Fibroblast of the aortic adventitia (primary cell): ENCODE measurements around the gene MUS81. TPM values are rescaled to one million over a fixed set of nuclear protein-coding genes. Genes with fewer than 3 reads are reported as not detected.

Experiments
- DNase-seq: peaks from one replicate; pipeline ENCODE4 v3.0.0-alpha.2; 2010; ENCODE audit warnings: low read depth
- H3K4me3 ChIP-seq: 2 replicates; pipeline ENCODE4 v1.5.1; 2011; ENCODE audit warnings: low read depth, mild to moderate bottlenecking, control low read depth, low read length, moderate library complexity
- CTCF ChIP-seq: IDR thresholded peaks from 2 replicates; pipeline ENCODE4 v1.5.1; 2011; ENCODE audit warnings: mild to moderate bottlenecking, low read length, control low read depth, inconsistent platforms; ENCODE audit not compliant: insufficient read depth
- total RNA-seq: library from RNA; depleted of rRNA; stranded (reverse); fragments of >200 nt; gene quantifications from 2 replicates; pipeline ENCODE4 v1.2.3, GENCODE V29; 2012; ENCODE audit warnings: low replicate concordance

MUS81 gene
- total RNA-seq, 1 donor: 31.8 TPM

- no peak for TF ChIP-seq CTCF
- H3K4me3 ChIP-seq: no peak overlapping the region
- DNase-seq: no peak
Measured at GRCh38 chr11:65849366-65849765, 10.9 kb upstream of the MUS81 start.

DNA sequence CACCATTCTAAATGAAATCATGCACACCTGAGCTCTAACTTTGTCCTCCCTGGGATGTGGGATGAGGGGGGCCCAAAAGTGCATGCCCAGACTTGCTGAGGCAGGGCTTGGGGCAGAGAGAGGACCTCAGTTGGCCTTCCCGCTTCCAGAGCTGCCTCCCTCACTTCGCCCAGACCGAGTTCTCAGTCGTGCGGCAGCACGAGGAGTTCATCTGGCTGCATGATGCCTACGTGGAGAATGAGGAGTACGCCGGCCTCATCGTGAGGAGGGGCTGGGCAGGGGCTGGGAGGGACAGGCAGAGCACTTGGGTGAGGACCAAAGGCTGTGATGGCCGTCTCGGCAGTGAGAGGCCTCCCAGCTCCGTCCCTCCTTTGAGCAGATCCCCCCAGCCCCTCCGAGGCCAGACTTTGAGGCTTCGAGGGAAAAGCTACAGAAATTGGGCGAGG is 10.4 kb upstream of the MUS81 start:
- DNase-seq: no peak
- H3K4me3 ChIP-seq: no peak overlapping the region
- TF ChIP-seq CTCF: no peak

DNA sequence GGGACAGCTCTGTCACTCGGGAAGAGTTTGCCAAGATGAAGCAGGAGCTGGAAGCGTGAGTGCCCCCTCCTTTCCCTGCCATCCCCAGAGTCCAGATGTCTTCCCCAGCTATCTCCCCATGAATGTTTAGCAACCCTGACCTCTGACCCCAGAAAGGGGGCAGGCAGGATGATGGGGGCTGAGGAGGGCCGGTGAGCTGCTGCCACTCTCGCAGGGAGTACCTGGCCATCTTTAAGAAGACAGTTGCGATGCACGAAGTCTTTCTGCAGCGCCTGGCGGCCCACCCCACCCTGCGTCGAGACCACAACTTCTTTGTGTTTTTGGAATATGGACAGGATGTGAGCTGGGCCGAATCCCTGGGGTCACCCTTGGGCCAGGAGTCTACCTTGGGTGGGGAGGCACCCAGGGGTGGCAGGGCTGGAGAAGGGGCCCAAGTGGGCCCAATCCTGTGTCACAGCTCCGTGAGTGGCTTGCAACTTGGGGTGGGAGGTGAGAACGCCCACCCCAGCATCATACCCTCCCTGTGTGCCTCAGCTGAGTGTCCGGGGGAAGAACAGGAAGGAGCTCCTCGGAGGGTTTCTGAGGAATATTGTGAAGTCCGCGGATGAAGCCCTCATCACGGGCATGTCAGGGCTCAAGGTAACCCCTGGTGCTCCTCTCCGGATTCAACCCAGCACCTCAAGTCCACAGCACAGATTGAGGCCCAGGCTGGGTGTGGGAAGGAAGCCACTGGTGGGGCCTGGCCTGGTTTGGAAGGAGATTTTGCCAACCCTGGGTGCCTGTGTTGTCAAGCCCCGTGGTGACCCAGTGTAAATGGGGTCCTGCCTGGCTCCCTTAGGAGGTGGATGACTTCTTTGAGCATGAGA is 9.8 kb upstream of the MUS81 start:
- no peak for TF ChIP-seq CTCF
- no peak for DNase-seq
- no peak overlapping the region for H3K4me3 ChIP-seq

- H3K4me3 ChIP-seq: no peak overlapping the region
- peak; percentile 50 for TF ChIP-seq CTCF
- no peak for DNase-seq
Measured at GRCh38 chr11:65851083-65851579, 9.1 kb upstream of the MUS81 start.

GRCh38 chr11:65851811-65852507 is 8.3 kb upstream of the MUS81 start:
- H3K4me3 ChIP-seq: no peak overlapping the region
- DNase-seq: no peak
- no peak for TF ChIP-seq CTCF

DNA sequence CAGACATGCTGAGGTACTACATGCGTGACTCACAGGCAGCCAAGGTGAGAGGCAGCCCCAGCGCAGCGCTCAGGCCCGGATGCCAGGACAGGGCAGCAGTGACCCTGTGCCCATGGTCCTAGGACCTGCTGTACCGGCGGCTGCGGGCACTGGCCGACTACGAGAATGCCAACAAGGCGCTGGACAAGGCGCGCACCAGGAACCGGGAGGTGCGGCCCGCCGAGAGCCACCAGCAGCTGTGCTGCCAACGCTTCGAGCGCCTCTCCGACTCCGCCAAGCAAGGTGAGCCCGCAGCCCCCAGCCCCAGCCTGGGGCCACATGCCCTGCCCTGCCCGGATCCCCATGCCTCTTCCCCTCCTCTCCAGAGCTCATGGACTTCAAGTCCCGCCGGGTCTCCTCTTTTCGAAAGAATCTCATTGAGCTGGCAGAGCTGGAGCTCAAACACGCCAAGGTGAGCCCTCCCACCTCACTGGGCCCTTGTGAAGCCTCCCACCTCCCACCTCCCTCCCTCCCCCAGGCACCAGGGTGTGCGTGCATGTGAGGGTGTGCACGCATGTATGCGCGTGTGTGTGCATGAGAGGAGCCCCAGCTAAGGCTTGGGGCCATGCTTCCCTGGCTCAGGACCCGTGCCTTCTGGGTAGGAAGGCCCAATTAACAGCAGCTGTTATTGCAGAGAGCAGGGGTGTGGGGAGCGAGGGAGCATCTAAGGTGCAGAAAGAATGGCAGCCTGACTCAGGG is 7.6 kb upstream of the MUS81 start:
- no peak for TF ChIP-seq CTCF
- no peak for DNase-seq
- no peak overlapping the region for H3K4me3 ChIP-seq
